ENCODE measurements around the gene FAM53C.

The FAM53C gene

GRCh38 chr5:138336952-138337684 is 948 bp upstream of the FAM53C start (continued):
- TF ChIP-seq ZNF639 (tag by site-specific recombination; IDR thresholded peaks at IDR 0.05) (peak; percentile 66; the same call in 1 of the 2 replicates), FEZF1 (tag by site-specific recombination; IDR thresholded peaks at IDR 0.05) (no peak), ZBTB7A (tag by site-specific recombination; IDR thresholded peaks at IDR 0.05; ENCODE audit: low read depth) (peak; percentile 53; the same call in 1 of the 2 replicates), KLF8 (tag by site-specific recombination; IDR thresholded peaks at IDR 0.05) (peak; percentile 70; the same call in 1 of the 2 replicates), ZBTB8A (tag by site-specific recombination; IDR thresholded peaks at IDR 0.05) (no peak), ZBTB1 (tag by site-specific recombination; IDR thresholded peaks at IDR 0.05) (peak; percentile 100), ZNF404 (tag by site-specific recombination; IDR thresholded peaks at IDR 0.05) (no peak), YY1 (tag by site-specific recombination; IDR thresholded peaks at IDR 0.05) (no peak), ZNF391 (tag by site-specific recombination; IDR thresholded peaks at IDR 0.05; ENCODE audit: borderline replicate concordance, low read depth) (peak; percentile 86), TSHZ1 (tag by site-specific recombination; IDR thresholded peaks at IDR 0.05; ENCODE audit: borderline replicate concordance) (peak; percentile 77), PRDM1 (tag by site-specific recombination; IDR thresholded peaks at IDR 0.05) (peak; percentile 91), ZNF302 (tag by site-specific recombination; IDR thresholded peaks at IDR 0.05; ENCODE audit: low read depth) (no peak), ZNF629 (tag by site-specific recombination; IDR thresholded peaks at IDR 0.05) (peak; percentile 100), ZNF549 (tag by site-specific recombination; IDR thresholded peaks at IDR 0.05) (no peak), ZNF426 (tag by site-specific recombination; IDR thresholded peaks at IDR 0.05) (no peak), ZNF10 (tag by site-specific recombination; IDR thresholded peaks at IDR 0.05) (no peak), ZNF48 (tag by site-specific recombination; IDR thresholded peaks at IDR 0.05) (no peak), ZNF416 (tag by site-specific recombination; IDR thresholded peaks at IDR 0.05) (no peak), ZNF221 (tag by site-specific recombination; IDR thresholded peaks at IDR 0.05; ENCODE audit: borderline replicate concordance) (no peak), ZNF140 (tag by site-specific recombination; IDR thresholded peaks at IDR 0.05) (no peak), ZNF16 (tag by site-specific recombination; IDR thresholded peaks at IDR 0.05; ENCODE audit: low read depth) (no peak), SP7 (tag by site-specific recombination; IDR thresholded peaks at IDR 0.05) (peak; percentile 64), ZSCAN30 (tag by site-specific recombination; IDR thresholded peaks at IDR 0.05) (peak; percentile 70; the same call in 1 of the 2 replicates), PBX3 (CRISPR knock-in tag; IDR thresholded peaks at IDR 0.05) (no peak), ZNF488 (tag by site-specific recombination; IDR thresholded peaks at IDR 0.05) (no peak), ZNF510 (tag by site-specific recombination; IDR thresholded peaks at IDR 0.05; ENCODE audit: insufficient replicate concordance) (no peak), ZNF157 (tag by site-specific recombination; IDR thresholded peaks at IDR 0.05) (no peak), ZNF776 (tag by site-specific recombination; IDR thresholded peaks at IDR 0.05; ENCODE audit: borderline replicate concordance) (no peak), ZNF610 (tag by site-specific recombination; IDR thresholded peaks at IDR 0.05; ENCODE audit: borderline replicate concordance) (peak; percentile 68), ZFP41 (tag by site-specific recombination; IDR thresholded peaks at IDR 0.05; ENCODE audit: borderline replicate concordance) (no peak), ZNF214 (tag by site-specific recombination; IDR thresholded peaks at IDR 0.05; ENCODE audit: borderline replicate concordance) (no peak), KLF7 (tag by site-specific recombination; IDR thresholded peaks at IDR 0.05; ENCODE audit: borderline replicate concordance) (no peak; the same call in 1 of the 2 replicates), ZNF621 (tag by site-specific recombination; IDR thresholded peaks at IDR 0.05) (no peak)
